CD4-positive, alpha-beta T cell treated with Interleukin-6 at 100 ng/mL for 8 hours (primary cell): Measurements from ENCODE around the gene KRT82.
"Not testable (repeated sequence)": the region's sequence is repeated elsewhere in the genome, so short reads cannot be mapped to it uniquely, and the experiment has no call there.

Experiments used
- DNase-seq: peaks from one replicate; pipeline ENCODE4 v3.0.0-alpha.2; 2020; ENCODE audit warnings: mixed read lengths, low spot score

Gene KRT82

GRCh38 chr12:52360106-52360662 is 46.0 kb downstream of the KRT82 start:
- DNase-seq = no peak

GRCh38 chr12:52359621-52360061 is 46.5 kb downstream of the KRT82 start:
- no peak for DNase-seq

- peak; percentile 15 for DNase-seq
These were observed 47.4 kb downstream of the KRT82 start for GRCh38 chr12:52358575-52359350.

- no peak for DNase-seq
These were observed 49.2 kb downstream of the KRT82 start for GRCh38 chr12:52356762-52357580.

GRCh38 chr12:52356031-52356761 is 49.9 kb downstream of the KRT82 start:
- no peak for DNase-seq

- no peak for DNase-seq
These were observed 51.0 kb downstream of the KRT82 start for GRCh38 chr12:52355176-52355575.

GRCh38 chr12:52354200-52354599 is 51.9 kb downstream of the KRT82 start:
- DNase-seq = no peak

- no peak for DNase-seq
These were observed 52.4 kb downstream of the KRT82 start for GRCh38 chr12:52353766-52354165.

GRCh38 chr12:52352951-52353350 is 53.2 kb downstream of the KRT82 start:
- DNase-seq = no peak

- peak; percentile 60 for DNase-seq
These were observed 54.7 kb downstream of the KRT82 start for GRCh38 chr12:52351196-52352059.

- no peak for DNase-seq
These were observed 55.3 kb downstream of the KRT82 start for GRCh38 chr12:52350786-52351185.

GRCh38 chr12:52350021-52350620 is 56.0 kb downstream of the KRT82 start:
- no peak for DNase-seq

GRCh38 chr12:52349196-52349595 is 56.9 kb downstream of the KRT82 start:
- no peak for DNase-seq

GRCh38 chr12:52347551-52348510 is 58.3 kb downstream of the KRT82 start:
- no peak for DNase-seq

GRCh38 chr12:52347016-52347415 is 59.1 kb downstream of the KRT82 start:
- DNase-seq = no peak

- DNase-seq = no peak
These were observed 59.5 kb downstream of the KRT82 start for GRCh38 chr12:52346593-52346992.

GRCh38 chr12:52345041-52345440 is 61.1 kb downstream of the KRT82 start:
- DNase-seq = not testable (repeated sequence)

- DNase-seq = no peak
These were observed 62.0 kb downstream of the KRT82 start for GRCh38 chr12:52344111-52344510.
